ENCODE measurements around the gene ATP10B.

DNA sequence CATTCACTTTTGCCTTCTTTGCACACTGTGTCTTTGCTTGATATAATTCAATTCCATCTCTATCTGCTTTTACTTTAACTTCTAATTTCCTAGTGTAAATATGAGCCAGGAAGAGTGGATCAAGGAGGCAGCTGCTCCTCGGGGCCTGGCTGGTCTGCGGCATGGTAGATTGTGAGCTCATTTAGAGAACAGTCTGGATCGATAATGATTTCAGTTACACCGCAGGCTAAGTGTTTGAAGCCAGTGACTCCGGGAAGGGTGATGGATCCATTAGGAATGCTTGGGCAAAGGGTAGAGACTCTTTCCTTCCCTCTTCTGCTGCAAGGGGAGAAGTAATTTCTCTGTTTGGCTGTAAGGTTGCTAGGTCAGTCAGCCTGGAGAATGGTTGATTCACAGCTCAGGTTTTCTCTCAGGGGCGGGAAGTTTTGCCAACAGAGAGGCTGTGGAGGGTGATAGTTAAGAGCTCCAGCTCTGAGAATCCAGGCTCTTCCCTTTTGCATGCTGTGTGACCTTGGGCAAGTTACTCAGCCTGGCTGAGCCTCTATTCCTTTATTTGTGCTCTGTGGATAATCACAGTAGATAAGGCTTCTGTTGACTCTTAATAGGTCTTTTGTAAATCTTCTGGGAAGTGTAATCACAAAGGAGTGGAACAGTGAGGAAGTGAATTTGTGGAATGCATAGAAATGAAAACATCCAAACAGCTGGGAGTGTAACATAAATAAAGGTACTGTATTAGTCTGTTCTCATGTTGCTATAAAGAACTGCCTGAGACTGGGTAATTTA lies 331.2 kb downstream of the ATP10B start:
- TF ChIP-seq, protein P1, sequence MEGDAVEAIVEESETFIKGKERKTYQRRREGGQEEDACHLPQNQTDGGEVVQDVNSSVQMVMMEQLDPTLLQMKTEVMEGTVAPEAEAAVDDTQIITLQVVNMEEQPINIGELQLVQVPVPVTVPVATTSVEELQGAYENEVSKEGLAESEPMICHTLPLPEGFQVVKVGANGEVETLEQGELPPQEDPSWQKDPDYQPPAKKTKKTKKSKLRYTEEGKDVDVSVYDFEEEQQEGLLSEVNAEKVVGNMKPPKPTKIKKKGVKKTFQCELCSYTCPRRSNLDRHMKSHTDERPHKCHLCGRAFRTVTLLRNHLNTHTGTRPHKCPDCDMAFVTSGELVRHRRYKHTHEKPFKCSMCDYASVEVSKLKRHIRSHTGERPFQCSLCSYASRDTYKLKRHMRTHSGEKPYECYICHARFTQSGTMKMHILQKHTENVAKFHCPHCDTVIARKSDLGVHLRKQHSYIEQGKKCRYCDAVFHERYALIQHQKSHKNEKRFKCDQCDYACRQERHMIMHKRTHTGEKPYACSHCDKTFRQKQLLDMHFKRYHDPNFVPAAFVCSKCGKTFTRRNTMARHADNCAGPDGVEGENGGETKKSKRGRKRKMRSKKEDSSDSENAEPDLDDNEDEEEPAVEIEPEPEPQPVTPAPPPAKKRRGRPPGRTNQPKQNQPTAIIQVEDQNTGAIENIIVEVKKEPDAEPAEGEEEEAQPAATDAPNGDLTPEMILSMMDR (IDR thresholded peaks at IDR 0.05), result no peak
- no peak for TF ChIP-seq POLR2A (IDR thresholded peaks at IDR 0.05)
- no peak for TF ChIP-seq POLR2AphosphoS5 (IDR thresholded peaks at IDR 0.05)
